CD8-positive, alpha-beta memory T cell (primary cell): ENCODE data around the gene LTF. TPM values are rescaled to one million over a fixed set of nuclear protein-coding genes. Genes with fewer than 3 reads are reported as not detected.

Source experiments
- CTCF ChIA-PET: fragments of 350-600 bp; sonication (Branson Sonifier 250); formaldehyde crosslinking; loops from one replicate; lab custom pipeline; 2021; ENCODE audit warnings: antibody characterized with exemption; lab: Charles Lee
- POLR2A ChIA-PET: fragments of 350-600 bp; sonication (Branson Sonifier 250); formaldehyde crosslinking; loops from one replicate; lab custom pipeline; 2021; ENCODE audit warnings: antibody characterized with exemption; lab: Charles Lee
- DNase-seq, 5 donors: peaks; one replicate each; pipeline versions ENCODE4 v3.0.0 to v3.0.0-alpha.2; 2020 to 2022; ENCODE audit warnings: mixed read lengths in 1 of 5
- H3K27ac ChIP-seq: one replicate; pipeline ENCODE4 v1.7.0; 2013; ENCODE audit warnings: low read depth, mild to moderate bottlenecking, low read length, moderate library complexity
- H3K27me3 ChIP-seq: 2 replicates; pipeline ENCODE4 v1.7.0; 2013; ENCODE audit warnings: low read length, mild to moderate bottlenecking; ENCODE audit not compliant: insufficient read depth, poor library complexity, severe bottlenecking
- H3K36me3 ChIP-seq: 2 replicates; pipeline ENCODE4 v1.7.0; 2013; ENCODE audit warnings: mild to moderate bottlenecking, low read length, moderate library complexity; ENCODE audit not compliant: insufficient read depth
- H3K4me1 ChIP-seq: 2 replicates; pipeline ENCODE4 v1.7.0; 2013; ENCODE audit warnings: mild to moderate bottlenecking, low read length, moderate library complexity; ENCODE audit not compliant: insufficient read depth
- H3K4me3 ChIP-seq: 2 replicates; pipeline ENCODE4 v1.7.0; 2013; ENCODE audit warnings: mild to moderate bottlenecking, low read length
- H3K9me3 ChIP-seq: 2 replicates; pipeline ENCODE4 v1.7.0; 2013; ENCODE audit warnings: mild to moderate bottlenecking, low read length
- H3K27ac Mint-ChIP-seq, 8 donors: one replicate each; pipeline ENCODE4 v1.8.0; 2020 to 2021; ENCODE audit warnings: mixed read lengths in 8 of 8, mild to moderate bottlenecking in 6 of 8, inconsistent platforms in 3 of 8, moderate library complexity in 3 of 8
- H3K27me3 Mint-ChIP-seq, 2 donors: one replicate each; pipeline ENCODE4 v1.8.0; 2020 to 2021; ENCODE audit warnings: mixed read lengths in 2 of 2, mild to moderate bottlenecking in 1 of 2, moderate library complexity in 1 of 2
- H3K36me3 Mint-ChIP-seq, 3 donors: one replicate each; pipeline ENCODE4 v1.8.0; 2020 to 2021; ENCODE audit warnings: mixed read lengths in 3 of 3, inconsistent platforms in 1 of 3, mild to moderate bottlenecking in 1 of 3
- H3K4me1 Mint-ChIP-seq, 3 donors: one replicate each; pipeline ENCODE4 v1.8.0; 2020 to 2021; ENCODE audit warnings: mixed read lengths in 3 of 3, inconsistent platforms in 1 of 3, mild to moderate bottlenecking in 1 of 3
- H3K4me3 Mint-ChIP-seq, 7 donors: one replicate each; pipeline ENCODE4 v1.8.0; 2020 to 2021; ENCODE audit warnings: mixed read lengths in 7 of 7, mild to moderate bottlenecking in 6 of 7, moderate library complexity in 4 of 7, inconsistent platforms in 2 of 7
- H3K9me3 Mint-ChIP-seq, 5 donors: one replicate each; pipeline ENCODE4 v1.8.0; 2020 to 2022; ENCODE audit warnings: mixed read lengths in 5 of 5, mild to moderate bottlenecking in 3 of 5, moderate library complexity in 2 of 5, inconsistent platforms in 1 of 5
- polyA plus RNA-seq: library from polyadenylated mRNA; unstranded; fragments of 300-500 nt; fragmentation: Illumina TruSeq; gene quantifications from one replicate; pipeline ENCODE4 v1.2.3, GENCODE V29; 2021
- total RNA-seq, 2 experiments: library from RNA; stranded (reverse); gene quantifications; one replicate each; pipeline ENCODE4 v1.2.3, GENCODE V29; 2021

Gene LTF
- total and polyA plus RNA-seq, 3 experiments from 2014 or later = not detected

GRCh38 chr3:46503200-46503874 lies 38.6 kb upstream of the LTF start:
- Mint-ChIP-seq H3K27me3 (peaks cover 0 to 4% of the 10 kb centered on the region in 2 donors), H3K4me3 (no peak overlapping the region), H3K4me1 (peaks cover 7 to 21% (median 17%) of the 10 kb centered on the region in 3 donors), H3K9me3 (no peaks in the 10 kb centered on the region), H3K27ac (peak overlapping the region in 2 of 8 donors; percentile 52 to 61), H3K36me3 (peaks cover 0 to 4% (median 0%) of the 10 kb centered on the region in 3 donors)
- Histone ChIP-seq H3K36me3 (no peaks in the 10 kb centered on the region), H3K4me3 (no peak overlapping the region), H3K27ac (peak overlapping the region; percentile 12), H3K4me1 (no peaks in the 10 kb centered on the region), H3K27me3 (no peaks in the 10 kb centered on the region), H3K9me3 (no peaks in the 10 kb centered on the region)
- DNase-seq = no peak
- ChIA-PET CTCF (interaction anchor here (1.4 to 1.9 kb wide), 2 partner anchors 16 to 55 kb away, joined by 3 to 6 read pairs; no protein-coding TSS in a partner anchor), POLR2A (no interaction called here)

DNA sequence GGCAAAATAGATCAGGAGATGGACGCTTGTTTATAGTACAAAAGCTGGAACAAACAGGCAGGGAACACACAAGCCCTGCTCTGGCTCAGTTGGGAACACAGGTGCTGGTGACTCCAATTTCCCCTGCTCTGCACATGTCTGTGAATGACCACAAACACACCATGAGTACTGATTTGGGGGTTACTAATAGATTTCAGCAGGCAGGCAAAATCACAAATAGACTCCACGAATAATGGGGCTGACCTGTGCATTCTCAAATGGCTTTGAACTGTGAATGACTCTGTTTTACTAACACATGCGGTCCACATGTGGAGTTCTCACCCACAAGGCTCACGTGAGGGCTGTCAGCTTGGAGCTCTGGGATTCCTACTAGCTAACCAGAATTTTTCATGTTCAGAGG lies 37.0 kb upstream of the LTF start:
- peaks cover 0 to 2% (median 0%) of the 10 kb centered on the region in 3 donors for H3K36me3 Mint-ChIP-seq
- H3K9me3 Mint-ChIP-seq = no peaks in the 10 kb centered on the region
- H3K27ac Mint-ChIP-seq = peak overlapping the region in 1 of 8 donors; percentile 43
- CTCF ChIA-PET = interaction anchor here (1.6 to 2.1 kb wide), 3 partner anchors 13 to 57 kb away, joined by 6 to 10 read pairs (median 6); no protein-coding TSS in a partner anchor
- peaks cover 9 to 34% (median 25%) of the 10 kb centered on the region in 3 donors for H3K4me1 Mint-ChIP-seq
- H3K27me3 ChIP-seq = no peaks in the 10 kb centered on the region
- no peaks in the 10 kb centered on the region for H3K27me3 Mint-ChIP-seq
- no peak overlapping the region for H3K27ac ChIP-seq
- no peaks in the 10 kb centered on the region for H3K36me3 ChIP-seq
- no peaks in the 10 kb centered on the region for H3K9me3 ChIP-seq
- POLR2A ChIA-PET = no interaction called here
- no peak for DNase-seq
- H3K4me3 Mint-ChIP-seq = no peak overlapping the region
- H3K4me1 ChIP-seq = peaks cover 5% of the 10 kb centered on the region
- H3K4me3 ChIP-seq = no peak overlapping the region

DNA sequence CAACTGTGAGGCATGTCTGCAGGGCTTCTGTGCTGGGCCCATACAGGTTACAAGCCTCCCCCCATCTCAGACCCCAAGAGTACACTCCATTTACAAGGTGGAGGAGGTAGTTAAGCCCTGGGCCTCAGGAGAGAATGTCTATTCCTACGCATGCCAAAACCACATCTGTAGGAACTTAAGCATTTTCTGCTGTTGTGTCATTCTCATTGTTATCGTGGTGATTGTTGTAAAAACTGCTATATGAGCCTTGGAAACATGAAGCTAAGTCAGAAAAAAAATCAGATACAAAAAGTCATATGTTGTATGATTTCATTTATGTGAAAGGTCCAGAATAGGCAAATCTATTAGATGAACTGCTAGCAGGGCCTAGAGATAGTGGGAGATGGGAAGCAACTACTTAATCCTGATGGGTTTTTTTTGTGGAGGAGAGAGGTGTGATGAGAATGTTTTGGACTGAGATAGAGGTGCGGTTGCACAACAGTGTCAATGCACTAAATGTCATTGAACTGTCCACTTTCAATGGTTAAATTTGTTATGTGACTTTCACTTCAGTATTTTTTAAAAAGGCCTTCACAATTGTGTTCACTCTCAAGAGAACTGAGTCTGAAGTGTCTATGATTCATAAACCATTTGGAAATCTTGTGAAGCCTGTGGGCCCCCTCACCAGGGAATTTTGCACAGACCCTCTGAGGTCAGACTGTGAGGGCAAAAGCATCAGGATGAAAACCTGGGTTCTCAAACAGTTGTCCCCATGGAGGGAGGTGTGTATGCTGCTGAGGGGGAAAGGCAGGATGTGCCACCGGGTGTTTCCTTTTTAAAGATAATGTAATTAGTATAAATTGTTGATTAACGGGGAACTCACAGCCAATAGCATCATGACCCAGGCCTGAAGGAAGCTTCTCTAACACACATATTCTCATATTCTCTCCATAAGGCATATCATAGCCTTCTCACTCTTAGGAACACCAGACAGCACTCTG lies 36.2 kb upstream of the LTF start:
- H3K27ac Mint-ChIP-seq = peak overlapping the region in 1 of 8 donors; percentile 43
- Histone ChIP-seq H3K4me1 (peaks cover 5% of the 10 kb centered on the region), H3K27ac (no peak overlapping the region), H3K36me3 (no peaks in the 10 kb centered on the region), H3K27me3 (no peaks in the 10 kb centered on the region), H3K4me3 (no peak overlapping the region), H3K9me3 (no peaks in the 10 kb centered on the region)
- POLR2A ChIA-PET = no interaction called here
- peaks cover 0 to 2% (median 0%) of the 10 kb centered on the region in 3 donors for H3K36me3 Mint-ChIP-seq
- no peak for DNase-seq
- H3K9me3 Mint-ChIP-seq = no peaks in the 10 kb centered on the region
- peaks cover 11 to 40% (median 28%) of the 10 kb centered on the region in 3 donors for H3K4me1 Mint-ChIP-seq
- no peak overlapping the region for H3K4me3 Mint-ChIP-seq
- H3K27me3 Mint-ChIP-seq = no peaks in the 10 kb centered on the region
- CTCF ChIA-PET = interaction anchor here (1.0 to 4.5 kb wide), 4 partner anchors 12 to 51 kb away, joined by 3 to 30 read pairs (median 8); no protein-coding TSS in a partner anchor

DNA sequence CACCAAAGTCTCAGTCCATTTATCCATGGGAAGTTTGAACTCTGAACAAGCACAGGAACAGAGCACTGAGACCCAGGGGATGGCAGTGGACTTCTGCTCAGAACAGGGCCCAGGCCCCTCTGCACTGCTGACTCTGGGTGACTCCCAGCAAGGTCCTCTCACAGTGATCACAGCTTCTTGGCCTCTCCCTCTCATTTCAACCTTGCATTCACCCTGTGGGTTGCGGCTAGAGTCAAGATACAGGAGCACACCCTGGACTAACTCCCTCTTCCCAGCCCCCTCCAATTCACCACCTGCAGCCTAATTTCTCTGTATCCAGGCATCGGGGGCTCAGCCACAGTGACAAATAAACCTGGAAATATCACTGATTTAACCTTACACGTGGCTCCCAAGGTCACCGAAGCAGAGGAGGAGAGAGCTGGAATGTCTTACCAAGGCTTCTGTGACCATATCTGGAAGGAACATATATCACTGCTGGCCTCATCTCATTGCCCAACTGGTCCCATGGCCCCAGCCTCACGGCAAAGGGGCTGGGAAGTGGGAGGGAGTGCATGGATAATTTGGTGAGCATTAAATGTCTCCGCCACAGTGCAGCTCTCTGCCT lies 34.3 kb upstream of the LTF start:
- POLR2A ChIA-PET = interaction anchor here (1.4 kb wide), 1 partner anchor 10 kb away, joined by 3 read pairs; no protein-coding TSS in a partner anchor

DNA sequence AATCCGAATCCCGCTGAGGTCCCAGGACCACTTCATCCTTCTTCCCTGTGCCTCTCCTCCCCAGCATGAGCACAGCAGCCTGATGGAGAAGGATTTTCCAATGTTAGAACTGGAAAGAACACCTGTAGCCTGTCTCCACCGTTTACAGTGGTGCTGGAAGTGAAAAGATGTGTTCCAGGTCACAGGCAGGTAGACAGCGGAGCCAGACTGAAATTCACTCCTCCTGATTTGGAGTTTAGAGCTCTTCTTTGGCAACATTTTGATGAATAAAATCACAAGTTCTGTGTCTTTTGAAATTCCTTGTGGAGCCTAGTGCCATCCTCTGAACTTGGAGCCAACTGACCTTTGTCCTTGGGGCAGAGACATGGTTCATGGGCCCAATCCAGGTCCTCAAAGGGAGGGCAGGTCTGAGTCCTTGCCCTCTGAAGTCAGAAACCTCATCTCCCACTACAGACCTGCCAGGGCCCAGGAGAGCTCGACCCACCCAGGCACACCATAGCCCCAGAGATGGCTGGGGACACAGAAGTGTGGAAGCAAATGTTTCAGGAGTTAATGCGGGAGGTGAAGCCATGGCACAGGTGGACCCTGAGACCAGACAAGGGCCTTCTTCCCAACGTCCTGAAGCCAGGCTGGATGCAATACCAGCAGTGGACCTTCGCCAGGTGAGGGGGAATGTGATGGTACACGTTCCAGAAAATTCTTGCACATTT lies 33.0 kb upstream of the LTF start, which contains the start of gene RTP3:
TSS of gene RTP3 (plus strand) at position 421 of the 710 bp plus-strand sequence. CDS start at position 508, 87 bp downstream.
- H3K4me3 Mint-ChIP-seq = no peak within 1 kb of the TSS
- H3K9me3 Mint-ChIP-seq = no peaks in the 10 kb centered on the region
- H3K4me1 Mint-ChIP-seq = peaks cover 4 to 20% (median 18%) of the 10 kb centered on the region in 3 donors
- H3K36me3 Mint-ChIP-seq = no peaks in the 10 kb centered on the region
- no peak within 1 kb of the TSS for H3K4me3 ChIP-seq
- H3K27ac ChIP-seq = no peak within 1 kb of the TSS
- peak within 1 kb of the TSS in 2 of 8 donors; percentile 60 to 63 for H3K27ac Mint-ChIP-seq
- no peaks in the 10 kb centered on the region for H3K27me3 Mint-ChIP-seq
- H3K4me1 ChIP-seq = peaks cover 5% of the 10 kb centered on the region
- no peaks in the 10 kb centered on the region for H3K9me3 ChIP-seq
- CTCF ChIA-PET = interaction anchor here (0.9 to 4.8 kb wide), 7 partner anchors 9 to 132 kb away, joined by 3 to 36 read pairs (median 17); no protein-coding TSS in a partner anchor
- no peak for DNase-seq
- no peaks in the 10 kb centered on the region for H3K36me3 ChIP-seq
- POLR2A ChIA-PET = no interaction called here
- no peaks in the 10 kb centered on the region for H3K27me3 ChIP-seq

More for the DNA sequence above, 34.3 kb upstream of the LTF start:
- DNase-seq = no peak
- no peak overlapping the region for H3K4me3 Mint-ChIP-seq
- peaks cover 6 to 31% (median 17%) of the 10 kb centered on the region in 3 donors for H3K4me1 Mint-ChIP-seq
- H3K9me3 ChIP-seq = no peaks in the 10 kb centered on the region
- H3K36me3 ChIP-seq = no peaks in the 10 kb centered on the region
- no peaks in the 10 kb centered on the region for H3K27me3 ChIP-seq
- H3K27me3 Mint-ChIP-seq = no peaks in the 10 kb centered on the region
- H3K4me3 ChIP-seq = no peak overlapping the region
- H3K36me3 Mint-ChIP-seq = no peaks in the 10 kb centered on the region
- CTCF ChIA-PET = interaction anchor here (1.1 to 4.8 kb wide), 5 partner anchors 10 to 131 kb away, joined by 3 to 36 read pairs (median 17); no protein-coding TSS in a partner anchor
- H3K9me3 Mint-ChIP-seq = no peaks in the 10 kb centered on the region
- peaks cover 5% of the 10 kb centered on the region for H3K4me1 ChIP-seq
- H3K27ac ChIP-seq = no peak overlapping the region
- peak overlapping the region in 1 of 8 donors; percentile 68 for H3K27ac Mint-ChIP-seq

DNA sequence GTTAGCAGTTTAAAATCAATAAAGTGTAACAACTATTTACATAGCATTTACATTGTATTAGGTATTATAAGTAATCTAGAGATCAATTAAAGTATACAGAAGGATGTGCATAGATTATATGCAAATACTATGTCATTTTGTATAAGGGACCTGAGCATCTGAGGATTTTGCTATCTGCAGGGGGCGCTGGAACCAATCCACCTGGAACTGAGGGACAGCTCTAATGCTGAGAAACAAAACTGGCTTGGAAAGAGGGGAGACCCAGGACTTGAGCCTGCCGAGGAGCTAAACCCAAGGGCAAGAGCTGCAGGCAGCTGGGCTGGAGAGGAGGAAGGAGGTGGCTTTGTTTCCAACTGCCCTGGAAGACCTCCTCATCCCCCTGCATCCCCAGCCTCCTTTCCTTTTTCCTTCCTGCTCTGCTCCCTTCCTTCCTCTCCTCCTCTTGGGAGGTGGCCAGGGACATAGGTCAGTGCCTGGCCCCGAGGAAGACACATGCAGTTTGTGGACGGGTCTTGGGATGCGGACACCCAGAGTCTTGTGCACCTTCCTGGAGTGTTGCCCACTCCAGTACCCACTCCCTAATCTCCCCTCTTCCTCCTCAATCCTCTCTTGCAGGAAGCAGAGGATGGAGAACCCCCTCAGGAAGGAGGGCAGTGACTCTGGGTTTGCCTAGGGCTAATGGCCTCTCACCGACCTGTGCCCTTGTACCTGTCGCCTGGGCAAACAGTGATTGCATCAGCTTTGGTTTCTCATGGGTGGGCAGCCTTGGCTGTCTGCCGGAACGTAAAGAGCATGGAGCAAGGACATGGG lies 32.2 kb upstream of the LTF start:
- ChIA-PET CTCF (interaction anchor here (1.3 to 4.8 kb wide), 8 partner anchors 8 to 133 kb away, joined by 4 to 36 read pairs (median 14); no protein-coding TSS in a partner anchor), POLR2A (no interaction called here)
- Mint-ChIP-seq H3K4me3 (no peak overlapping the region), H3K36me3 (no peaks in the 10 kb centered on the region), H3K4me1 (peaks cover 4 to 20% (median 19%) of the 10 kb centered on the region in 3 donors), H3K27ac (peak overlapping the region in 2 of 8 donors; percentile 33 to 60), H3K27me3 (no peaks in the 10 kb centered on the region), H3K9me3 (no peaks in the 10 kb centered on the region)
- no peak overlapping the region for H3K27ac ChIP-seq
- no peaks in the 10 kb centered on the region for H3K27me3 ChIP-seq
- H3K9me3 ChIP-seq = no peaks in the 10 kb centered on the region
- DNase-seq = peak in 4 of 5 donors; percentile 16 to 70 (median 26)
- H3K4me3 ChIP-seq = no peak overlapping the region
- peaks cover 5% of the 10 kb centered on the region for H3K4me1 ChIP-seq
- no peaks in the 10 kb centered on the region for H3K36me3 ChIP-seq
